Suppressor macrophage treated with lipopolysaccharide for 4 hours (primary cell): ENCODE measurements around the gene ENTHD1.
"Not testable (repeated sequence)": the region's sequence is repeated elsewhere in the genome, so short reads cannot be mapped to it uniquely, and the experiment has no call there.

Experiments
- DNase-seq: peaks from one replicate; pipeline ENCODE4 v3.0.0-alpha.2; 2020

The ENTHD1 gene

GRCh38 chr22:39924286-39924685, 30.7 kb upstream of the ENTHD1 start:
- DNase-seq, result no peak

- peak; percentile 27 for DNase-seq
Observed at GRCh38 chr22:39923696-39924095, 30.1 kb upstream of the ENTHD1 start.

GRCh38 chr22:39920134-39920743, 26.7 kb upstream of the ENTHD1 start:
- DNase-seq, result no peak

- DNase-seq, result no peak
Observed at GRCh38 chr22:39917776-39918495, 24.4 kb upstream of the ENTHD1 start.

- no peak for DNase-seq
Observed at GRCh38 chr22:39917197-39917643, 23.7 kb upstream of the ENTHD1 start.

- no peak for DNase-seq
Observed at GRCh38 chr22:39916496-39916895, 22.9 kb upstream of the ENTHD1 start.

GRCh38 chr22:39915295-39915726, 21.8 kb upstream of the ENTHD1 start:
- no peak for DNase-seq

GRCh38 chr22:39914584-39914983, 21.0 kb upstream of the ENTHD1 start:
- DNase-seq, result no peak

GRCh38 chr22:39913886-39914285, 20.3 kb upstream of the ENTHD1 start:
- no peak for DNase-seq

- DNase-seq, result no peak
Observed at GRCh38 chr22:39913321-39913720, 19.8 kb upstream of the ENTHD1 start.

GRCh38 chr22:39910876-39911613, 17.5 kb upstream of the ENTHD1 start:
- DNase-seq, result no peak

- DNase-seq, result peak; percentile 29
Observed at GRCh38 chr22:39908737-39909136, 15.2 kb upstream of the ENTHD1 start.

- DNase-seq, result no peak
Observed at GRCh38 chr22:39908136-39908535, 14.6 kb upstream of the ENTHD1 start.

- no peak for DNase-seq
Observed at GRCh38 chr22:39907605-39908097, 14.1 kb upstream of the ENTHD1 start.

GRCh38 chr22:39907047-39907446, 13.5 kb upstream of the ENTHD1 start:
- DNase-seq, result no peak

- DNase-seq, result no peak
Observed at GRCh38 chr22:39906207-39906606, 12.6 kb upstream of the ENTHD1 start.

GRCh38 chr22:39905687-39906086, 12.1 kb upstream of the ENTHD1 start:
- DNase-seq, result no peak

GRCh38 chr22:39904862-39905261, 11.3 kb upstream of the ENTHD1 start:
- DNase-seq, result no peak

- DNase-seq, result not testable (repeated sequence)
Observed at GRCh38 chr22:39904024-39904423, 10.5 kb upstream of the ENTHD1 start.

GRCh38 chr22:39901565-39902146, 8.1 kb upstream of the ENTHD1 start:
- no peak for DNase-seq

GRCh38 chr22:39900306-39901227, 7.0 kb upstream of the ENTHD1 start, which contains the start of gene GRAP2:
TSS of gene GRAP2 (plus strand) at chr22:39901084. CDS start at chr22:39947107, 46,023 bp downstream.
- DNase-seq, result peak; percentile 18

GRCh38 chr22:39898997-39899396, 5.4 kb upstream of the ENTHD1 start:
- peak; percentile 51 for DNase-seq
